CD4-positive, alpha-beta T cell treated with Interleukin-1 beta for 1 hour (primary cell): Measurements from ENCODE around the gene FXYD3.

Experiments used
- DNase-seq, 2 donors: peaks; one replicate each; pipeline ENCODE4 v3.0.0-alpha.2; 2020 to 2022

The FXYD3 gene

DNA sequence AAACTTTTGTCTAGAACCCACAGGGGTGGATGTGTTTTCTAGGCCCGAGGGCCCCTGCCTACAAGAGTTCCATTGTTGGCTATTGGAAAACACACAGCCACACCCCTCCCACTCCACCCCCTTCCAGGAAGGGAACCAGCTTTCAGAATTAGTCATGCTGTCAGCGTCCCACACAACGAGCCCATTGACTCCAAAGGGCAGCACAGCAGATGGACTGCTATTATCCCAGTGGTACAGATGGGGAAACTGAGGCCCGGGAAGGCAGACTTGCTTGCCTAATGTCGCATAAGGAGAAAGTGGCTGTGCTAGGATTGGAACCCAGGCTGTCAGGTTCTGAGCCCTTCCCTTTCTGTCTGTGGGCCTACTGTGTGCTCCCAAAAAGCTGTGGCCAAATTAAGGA is 8.1 kb upstream of the FXYD3 start:
- no peak for DNase-seq

DNA sequence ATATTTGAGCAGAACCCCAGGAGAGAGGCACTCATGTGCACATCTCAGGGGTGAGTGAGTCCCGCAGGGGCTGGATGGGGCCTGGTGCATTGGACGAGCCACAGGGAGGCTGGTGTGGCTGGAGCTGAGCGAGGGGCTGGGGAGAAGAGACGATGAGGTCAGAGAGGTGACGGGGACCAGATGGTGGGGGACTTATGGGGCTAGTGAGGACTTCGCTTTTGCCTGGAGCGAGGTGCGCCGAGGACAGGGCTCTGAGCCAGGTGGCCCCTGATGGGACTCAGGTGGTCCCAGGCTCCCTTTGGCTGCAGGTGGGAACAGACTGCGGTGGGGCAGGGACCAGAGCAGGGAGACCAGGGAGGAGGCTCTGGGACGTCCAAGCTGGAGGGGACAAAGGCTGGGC is 6.9 kb upstream of the FXYD3 start:
- no peak for DNase-seq

DNA sequence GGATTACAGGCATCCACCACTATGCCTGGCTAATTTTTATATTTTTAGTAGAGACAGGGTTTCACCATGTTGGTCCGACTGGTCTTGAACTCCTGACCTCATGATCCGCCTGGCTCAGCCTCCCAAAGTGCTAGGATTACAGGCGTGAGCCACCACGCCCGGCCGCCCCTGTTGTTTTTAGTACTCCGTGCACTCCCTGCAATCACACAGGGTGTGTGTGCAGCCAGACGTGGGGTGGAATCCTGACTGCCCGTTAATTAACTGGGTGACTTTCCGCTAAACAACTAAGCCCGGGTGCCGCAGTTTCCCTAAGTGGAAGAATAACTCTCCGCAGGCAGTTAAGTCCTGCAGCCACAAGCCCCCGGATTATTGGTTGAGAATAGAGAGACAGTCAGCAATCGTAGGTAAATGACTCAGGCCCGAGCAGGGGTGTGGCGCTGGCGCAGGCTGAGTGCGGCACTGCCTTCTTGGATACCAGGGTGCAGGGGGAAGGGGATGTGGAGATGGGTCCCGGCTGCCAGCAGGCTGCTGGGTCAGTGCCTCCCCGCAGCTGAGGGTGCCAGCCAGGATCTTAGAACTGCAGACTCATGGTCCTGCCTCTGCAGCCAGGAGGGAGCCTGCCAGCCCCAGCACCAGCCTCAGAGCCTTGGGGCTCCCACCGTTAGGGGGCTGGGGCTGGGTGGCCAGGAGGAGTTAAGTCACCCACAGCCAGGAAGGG is 6.1 kb upstream of the FXYD3 start:
- no peak for DNase-seq

DNA sequence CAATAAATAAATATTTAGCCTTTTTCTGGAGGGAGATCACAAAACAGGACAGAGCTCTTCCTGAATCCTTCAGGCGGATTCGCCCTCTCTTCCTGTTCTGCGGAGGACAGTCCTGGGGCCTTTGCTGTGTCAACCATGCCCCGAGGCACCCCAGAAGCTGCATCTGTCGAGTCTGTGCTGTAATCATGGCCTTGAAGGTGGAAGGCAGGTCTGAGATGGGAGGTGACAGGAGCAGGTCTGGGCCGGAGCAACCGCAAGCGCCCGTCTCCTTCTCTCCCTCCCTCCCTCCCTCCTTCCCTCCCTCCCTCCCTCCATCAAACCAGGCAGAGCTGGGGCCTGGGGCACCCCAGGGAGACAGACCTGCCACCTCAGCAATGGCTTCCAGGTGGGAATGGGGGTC is 4.6 kb upstream of the FXYD3 start:
- no peak for DNase-seq

DNA sequence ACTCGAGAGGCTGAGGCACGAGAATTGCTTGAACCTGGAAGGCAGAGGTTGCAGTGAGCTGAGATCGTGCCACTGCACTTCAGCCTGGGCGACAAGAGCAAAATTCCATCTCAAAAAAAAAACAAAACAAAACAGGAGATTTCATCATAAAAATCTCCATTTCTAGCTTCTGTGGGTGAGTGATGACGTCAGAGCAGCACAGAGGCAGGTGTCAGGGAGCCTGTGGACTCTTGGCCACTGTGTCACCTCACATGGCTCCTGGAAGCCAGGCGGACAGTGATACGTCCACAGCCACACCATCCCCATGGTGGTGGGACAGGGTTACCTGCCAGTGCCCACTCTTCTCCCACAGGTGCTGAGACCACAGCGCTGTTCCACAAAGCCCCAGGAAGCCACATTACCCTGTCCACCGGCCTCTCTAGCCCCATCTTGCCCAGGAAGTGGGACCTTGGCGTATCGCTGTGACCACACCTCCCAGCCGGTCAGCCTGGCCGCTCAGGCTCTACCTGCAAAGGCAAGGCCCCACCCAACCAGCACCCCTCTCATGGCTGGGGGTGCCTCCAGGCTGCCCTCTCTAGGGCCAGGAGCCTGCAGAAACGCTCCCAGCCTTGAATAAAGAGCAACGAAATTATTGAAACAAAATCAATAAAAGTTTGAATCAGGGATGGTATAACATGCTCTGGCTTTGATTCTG is 2.5 kb upstream of the FXYD3 start:
- DNase-seq, result no peak

DNA sequence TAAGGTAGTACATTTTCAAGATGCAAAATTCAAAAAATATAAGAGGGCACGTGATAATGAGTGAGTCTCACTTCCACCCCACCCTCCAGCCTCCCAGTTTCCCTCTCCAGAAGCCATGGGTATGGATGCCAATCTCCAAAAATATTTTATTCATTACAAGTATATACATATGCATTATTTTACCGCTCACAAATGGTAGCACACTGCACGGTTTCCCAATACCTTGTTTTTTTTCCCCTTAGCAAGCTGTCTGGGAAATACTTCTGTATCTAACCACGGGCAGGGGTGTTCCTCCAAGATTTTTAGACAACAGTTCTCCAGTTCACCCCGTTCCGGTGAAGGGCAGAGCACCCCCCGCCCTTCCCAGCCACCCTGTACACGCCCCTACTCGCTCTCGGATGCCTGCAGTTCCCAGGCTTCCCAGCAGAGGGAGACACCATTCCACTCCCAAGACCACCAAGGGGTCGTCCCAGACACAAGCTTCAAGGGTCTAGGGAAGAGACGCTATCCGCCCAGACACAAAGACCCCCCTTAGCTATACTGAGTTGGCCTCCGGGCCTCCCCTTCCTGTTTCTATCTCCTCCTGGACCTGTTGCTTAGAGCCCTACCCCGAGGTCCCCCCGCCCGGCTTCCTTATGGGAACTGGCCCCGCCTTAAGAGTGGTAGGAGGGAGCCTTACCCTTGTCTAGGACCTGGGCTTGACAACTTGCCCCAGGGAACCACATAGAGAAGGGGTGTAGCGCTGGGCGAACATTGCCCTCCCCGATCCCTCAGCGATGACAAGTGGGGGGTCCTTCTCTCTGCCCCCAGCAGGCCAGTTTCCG is 1.1 kb upstream of the FXYD3 start:
- peak; percentile 67 to 72 for DNase-seq

DNA sequence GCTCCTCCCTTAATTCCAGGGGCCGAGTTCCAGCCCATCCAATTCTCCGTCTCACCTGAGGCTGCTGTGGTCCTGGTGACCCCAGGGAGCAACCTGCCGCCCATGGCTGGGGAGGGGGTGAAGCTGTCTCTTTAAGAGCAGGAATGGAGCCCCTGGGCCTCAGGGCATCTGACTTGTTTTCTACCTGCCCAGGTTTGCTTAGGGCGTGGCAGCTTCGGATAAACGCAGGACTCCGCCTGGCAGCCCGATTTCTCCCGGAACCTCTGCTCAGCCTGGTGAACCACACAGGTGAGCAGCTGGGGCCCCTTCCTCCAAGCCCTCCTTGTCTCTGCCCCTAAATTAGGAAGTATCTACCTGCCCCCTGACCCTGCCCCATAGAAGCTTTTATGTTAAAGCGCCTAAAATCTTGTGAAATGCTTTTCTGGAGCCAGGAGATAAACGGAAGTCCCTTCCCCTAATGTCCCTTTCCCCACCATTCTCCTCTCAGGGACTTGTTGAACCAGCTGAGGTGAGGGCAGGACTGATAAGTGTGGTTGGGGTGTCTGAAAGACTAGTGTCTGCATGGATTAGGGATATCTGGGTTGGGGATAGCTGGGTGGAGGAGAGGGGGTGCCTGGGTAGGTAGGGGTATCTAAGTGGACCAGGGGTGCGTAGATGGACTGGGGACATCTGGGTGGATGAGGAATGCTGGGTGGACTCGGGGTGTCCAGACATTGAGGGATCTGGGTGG is 614 bp downstream of the FXYD3 start:
- DNase-seq, result no peak

DNA sequence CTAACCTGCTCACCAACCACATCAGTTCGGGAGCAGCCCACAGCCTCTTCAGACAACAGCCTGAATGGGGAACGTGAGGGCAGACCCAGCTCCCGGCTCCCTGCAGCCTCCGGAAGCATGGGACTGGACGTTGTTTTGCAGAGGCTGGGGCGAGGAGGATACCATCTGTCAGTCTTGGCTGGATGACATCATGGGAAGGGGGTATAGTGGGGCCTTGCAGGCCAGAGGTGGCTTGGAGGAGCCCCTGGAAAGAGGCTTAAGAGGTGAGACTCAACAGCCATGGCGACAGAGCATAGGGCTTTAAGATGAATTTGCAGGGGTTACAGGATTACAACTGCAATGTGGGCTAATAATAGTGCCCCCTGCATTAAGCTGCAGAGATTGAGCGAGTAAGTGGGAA is 1.5 kb downstream of the FXYD3 start:
- no peak for DNase-seq

DNA sequence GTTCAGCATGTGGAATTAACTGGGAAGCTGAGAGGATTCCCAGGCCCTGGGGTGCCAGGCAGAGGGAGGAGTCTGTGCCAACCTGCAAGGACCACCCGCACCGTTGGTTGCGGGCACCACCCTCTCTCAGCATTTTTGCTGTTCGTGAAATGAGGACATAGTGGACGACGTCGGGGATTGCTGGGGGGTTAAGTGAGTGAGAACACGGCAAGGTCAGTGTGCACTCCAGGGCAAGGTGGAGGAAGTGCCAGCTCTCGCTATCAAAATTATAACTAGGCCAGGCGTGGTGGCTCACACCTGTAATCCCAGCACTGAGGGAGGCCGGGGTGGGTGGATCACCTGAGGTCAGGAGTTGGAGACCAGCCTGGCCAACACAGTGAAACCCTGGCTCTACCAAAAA is 2.2 kb downstream of the FXYD3 start:
- no peak for DNase-seq

DNA sequence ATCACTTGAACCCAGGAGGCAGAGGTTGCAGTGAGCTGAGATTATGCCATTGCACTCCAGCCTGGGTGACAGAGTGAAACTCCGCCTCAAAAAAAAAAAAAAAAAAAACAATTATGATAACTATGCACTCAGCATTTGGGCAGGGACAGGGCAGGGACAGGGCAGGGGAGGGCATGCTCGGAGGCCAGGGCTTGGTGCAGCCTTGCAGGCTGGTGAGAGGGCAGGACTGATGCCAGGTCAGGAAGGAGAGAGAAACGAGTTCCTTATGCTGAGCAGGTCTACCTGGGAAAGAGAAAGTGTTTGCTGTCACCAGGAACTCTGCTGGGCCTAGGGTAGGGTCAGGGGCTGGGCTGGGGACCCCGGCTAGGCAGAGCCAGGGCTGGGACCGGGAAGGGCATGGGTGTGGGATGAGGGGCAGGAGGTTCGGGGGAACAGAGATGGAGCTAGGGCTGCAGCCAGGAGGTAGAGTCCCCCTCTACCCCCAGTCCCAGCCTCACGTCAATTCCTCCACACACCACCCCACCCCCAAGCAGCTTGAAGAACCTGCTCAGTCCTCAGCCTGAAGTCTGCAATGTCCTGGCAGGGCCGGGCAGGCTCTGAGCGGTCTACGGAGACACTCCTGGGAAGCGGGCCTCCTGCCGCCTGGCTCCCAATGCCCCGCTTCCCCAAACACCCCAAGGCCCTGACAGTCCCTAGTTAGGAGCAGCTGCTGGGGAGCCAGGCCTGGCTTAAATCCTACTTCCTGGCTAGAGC is 2.8 kb downstream of the FXYD3 start:
- no peak for DNase-seq

DNA sequence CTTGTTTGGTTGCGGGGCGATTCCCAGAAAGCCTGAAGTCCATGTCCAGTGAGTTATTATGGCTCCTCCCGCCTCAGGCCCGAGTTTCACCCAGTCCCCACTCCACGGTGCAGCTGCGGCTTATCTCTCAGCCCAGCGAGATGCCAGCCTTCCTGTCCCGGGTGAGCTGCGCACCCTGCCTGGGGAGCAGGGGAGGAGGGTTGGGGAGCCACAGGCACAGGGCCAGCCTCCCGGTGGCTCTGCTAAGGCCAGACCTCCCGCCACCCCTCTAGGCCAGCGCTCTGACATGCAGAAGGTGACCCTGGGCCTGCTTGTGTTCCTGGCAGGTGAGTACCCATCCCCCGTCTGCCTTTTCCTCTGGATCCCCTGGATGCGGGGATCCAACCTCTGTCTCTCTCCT is 3.5 kb downstream of the FXYD3 start:
- DNase-seq, result no peak

DNA sequence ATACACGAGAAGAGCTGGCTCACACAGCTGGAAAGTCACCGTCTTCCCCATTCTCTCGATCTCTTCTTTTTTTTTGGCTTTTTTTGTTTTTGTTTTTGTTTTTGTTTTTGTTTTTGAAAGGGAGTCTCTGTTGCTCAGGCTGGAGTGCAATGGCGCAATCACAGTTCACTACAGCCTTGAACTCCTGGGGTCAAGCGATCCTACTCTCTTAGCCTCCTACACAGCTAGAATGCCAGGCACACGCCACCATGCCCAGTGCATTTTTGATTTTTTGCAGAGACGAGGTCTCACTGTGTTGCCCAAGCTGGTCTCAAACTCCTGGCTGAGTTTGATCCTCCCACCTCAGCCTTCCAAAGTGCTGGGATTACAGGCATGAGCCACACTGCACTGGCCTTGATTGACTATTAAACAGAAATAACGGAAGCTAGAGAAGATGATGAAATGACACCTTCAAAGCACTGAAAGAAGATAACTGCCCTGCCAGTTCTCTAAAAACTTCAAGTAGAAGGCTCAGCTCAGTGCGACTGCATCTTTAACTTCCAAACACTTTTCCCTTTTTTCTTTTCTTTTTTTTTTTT is 4.0 kb downstream of the FXYD3 start:
- no peak for DNase-seq

DNA sequence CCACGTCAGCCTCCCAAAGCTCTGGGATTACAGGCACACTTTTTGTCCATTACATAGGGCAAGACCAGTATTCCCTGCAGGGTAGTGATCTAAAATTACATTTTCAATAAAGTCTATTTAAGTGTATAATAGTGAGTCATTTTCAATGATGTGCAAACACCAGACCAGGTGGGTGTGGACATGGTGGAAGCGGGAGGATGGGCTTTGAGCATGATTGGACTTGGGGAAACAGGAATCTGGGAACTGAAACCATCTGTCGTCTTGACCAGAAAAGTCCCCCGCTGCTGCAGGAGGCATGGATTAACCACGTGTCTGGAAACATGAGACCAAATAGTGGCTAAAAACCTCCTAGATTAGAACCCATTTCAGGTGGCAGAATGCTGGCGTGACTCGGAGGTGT is 4.9 kb downstream of the FXYD3 start:
- DNase-seq, result peak in 1 of 2 donors; percentile 32

DNA sequence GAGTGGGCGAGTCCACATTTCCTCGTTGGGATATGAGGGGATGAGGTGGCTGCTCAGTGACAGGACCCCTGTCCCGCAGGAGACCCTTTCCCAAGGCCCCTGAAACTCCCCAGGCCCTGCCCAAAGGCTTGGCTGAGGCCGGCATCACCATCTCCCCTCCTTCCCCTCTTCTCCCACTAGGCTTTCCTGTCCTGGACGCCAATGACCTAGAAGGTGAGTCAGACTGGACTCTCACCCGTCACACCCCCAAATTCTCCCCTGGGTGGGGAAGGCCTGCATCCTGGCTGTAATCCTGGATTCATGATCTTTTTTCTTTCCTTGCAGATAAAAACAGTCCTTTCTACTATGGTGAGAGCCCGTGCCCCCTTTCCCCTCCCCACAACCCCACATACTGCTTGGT is 5.3 kb downstream of the FXYD3 start:
- DNase-seq, result no peak

DNA sequence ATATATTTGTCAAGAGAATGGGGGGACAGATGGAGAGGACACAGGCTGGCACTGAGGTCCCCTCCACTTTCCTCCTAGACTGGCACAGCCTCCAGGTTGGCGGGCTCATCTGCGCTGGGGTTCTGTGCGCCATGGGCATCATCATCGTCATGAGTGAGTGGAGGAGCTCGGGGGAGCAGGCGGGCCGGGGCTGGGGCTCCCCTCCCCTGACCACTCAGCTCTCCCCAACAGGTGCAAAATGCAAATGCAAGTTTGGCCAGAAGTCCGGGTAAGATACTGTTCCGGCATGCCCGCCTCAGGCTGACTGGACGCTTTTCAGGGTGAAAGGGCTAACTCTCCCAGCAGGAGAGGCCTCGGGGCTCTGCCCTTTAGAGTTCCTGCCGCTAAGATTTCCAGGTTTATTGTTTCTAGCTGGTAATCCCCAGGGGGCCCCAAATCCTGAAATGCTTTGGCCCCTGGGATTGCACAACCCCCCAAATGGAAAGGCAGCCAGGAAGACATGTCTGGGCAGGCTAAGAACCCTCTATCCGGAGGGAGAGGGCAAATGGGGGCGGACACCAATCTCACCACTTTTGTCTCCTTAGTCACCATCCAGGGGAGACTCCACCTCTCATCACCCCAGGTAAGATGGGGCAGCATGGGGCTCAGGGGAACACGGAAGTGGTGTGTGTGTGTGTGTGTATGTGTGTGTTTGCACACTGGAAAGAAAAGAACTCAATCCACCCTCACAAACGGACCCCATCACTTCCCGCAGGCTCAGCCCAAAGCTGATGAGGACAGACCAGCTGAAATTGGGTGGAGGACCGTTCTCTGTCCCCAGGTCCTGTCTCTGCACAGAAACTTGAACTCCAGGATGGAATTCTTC is 7.3 kb downstream of the FXYD3 start:
- DNase-seq, result no peak

DNA sequence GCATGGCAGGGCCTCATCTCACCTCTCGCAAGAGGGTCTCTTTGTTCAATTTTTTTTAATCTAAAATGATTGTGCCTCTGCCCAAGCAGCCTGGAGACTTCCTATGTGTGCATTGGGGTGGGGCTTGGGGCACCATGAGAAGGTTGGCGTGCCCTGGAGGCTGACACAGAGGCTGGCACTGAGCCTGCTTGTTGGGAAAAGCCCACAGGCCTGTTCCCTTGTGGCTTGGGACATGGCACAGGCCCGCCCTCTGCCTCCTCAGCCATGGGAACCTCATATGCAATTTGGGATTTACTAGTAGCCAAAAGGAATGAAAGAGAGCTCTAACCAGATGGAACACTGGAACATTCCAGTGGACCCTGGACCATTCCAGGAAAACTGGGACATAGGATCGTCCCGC is 8.0 kb downstream of the FXYD3 start:
- DNase-seq, result no peak

DNA sequence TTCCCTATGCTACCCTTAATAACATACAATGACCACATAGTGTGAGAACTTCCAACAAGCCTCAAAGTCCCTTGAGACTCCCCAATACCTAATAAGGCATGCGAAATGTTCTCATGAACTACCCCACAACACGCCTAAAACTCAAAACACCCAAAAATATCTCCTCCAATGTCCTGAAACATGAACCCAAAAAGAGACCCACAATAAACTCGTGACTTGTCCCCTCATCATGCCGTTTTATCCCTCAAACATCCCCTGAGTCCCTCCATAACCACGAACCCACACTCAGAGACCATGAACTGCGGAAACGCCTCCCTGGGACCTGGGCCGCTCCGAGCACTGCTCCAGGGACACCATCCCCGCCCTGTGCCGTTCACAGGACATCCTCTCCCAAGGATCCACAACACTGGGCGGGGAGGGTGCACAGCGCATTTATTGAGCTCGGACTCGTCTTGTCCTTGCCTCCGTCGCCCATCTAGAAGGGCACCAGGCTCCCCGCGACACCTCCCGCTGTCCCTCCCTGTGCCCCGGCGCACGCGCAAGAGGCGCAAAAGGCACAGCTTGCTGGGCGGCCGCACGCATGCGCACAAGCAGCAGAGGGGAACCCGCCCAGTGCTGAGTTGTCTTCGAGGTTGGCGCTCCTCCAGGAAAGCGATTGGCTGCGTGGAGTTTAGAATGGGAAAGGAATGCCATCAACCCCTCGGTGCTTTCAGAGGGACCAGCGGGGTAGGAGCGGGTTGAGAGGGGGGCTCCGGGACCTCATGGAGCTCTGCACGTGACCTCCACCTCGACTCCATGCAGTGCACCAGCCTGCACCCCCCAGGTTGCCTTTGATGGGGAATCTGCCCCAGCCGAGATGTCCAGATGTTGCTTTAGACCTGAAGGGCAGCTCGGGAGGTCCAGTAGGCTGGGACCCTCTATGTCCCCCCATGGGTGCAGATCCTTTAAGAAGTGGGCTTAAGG is 8.8 kb downstream of the FXYD3 start:
- peak; percentile 89 to 92 for DNase-seq

DNA sequence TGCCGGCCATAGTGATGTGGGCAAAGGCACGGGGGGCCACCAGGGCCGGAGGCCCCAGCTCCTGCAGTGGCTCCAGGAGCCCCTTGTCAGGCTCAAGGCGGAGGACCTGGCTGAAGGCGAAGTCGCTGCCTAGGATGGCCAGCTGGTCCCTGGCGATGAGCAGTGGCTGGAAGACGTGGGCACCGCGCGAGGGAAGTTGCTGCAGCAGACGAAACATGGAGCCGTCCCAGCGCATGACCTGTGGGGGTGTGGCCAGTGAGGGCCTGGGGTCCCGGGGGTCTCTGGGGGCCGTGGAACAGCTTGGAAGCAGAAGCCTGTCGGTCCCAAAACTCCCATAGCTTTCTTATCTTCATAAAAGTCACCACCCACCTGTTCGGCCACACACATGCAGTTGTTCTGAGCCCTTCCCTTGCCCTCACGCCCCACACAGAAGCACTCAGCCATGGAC is 9.7 kb downstream of the FXYD3 start:
- no peak for DNase-seq

DNA sequence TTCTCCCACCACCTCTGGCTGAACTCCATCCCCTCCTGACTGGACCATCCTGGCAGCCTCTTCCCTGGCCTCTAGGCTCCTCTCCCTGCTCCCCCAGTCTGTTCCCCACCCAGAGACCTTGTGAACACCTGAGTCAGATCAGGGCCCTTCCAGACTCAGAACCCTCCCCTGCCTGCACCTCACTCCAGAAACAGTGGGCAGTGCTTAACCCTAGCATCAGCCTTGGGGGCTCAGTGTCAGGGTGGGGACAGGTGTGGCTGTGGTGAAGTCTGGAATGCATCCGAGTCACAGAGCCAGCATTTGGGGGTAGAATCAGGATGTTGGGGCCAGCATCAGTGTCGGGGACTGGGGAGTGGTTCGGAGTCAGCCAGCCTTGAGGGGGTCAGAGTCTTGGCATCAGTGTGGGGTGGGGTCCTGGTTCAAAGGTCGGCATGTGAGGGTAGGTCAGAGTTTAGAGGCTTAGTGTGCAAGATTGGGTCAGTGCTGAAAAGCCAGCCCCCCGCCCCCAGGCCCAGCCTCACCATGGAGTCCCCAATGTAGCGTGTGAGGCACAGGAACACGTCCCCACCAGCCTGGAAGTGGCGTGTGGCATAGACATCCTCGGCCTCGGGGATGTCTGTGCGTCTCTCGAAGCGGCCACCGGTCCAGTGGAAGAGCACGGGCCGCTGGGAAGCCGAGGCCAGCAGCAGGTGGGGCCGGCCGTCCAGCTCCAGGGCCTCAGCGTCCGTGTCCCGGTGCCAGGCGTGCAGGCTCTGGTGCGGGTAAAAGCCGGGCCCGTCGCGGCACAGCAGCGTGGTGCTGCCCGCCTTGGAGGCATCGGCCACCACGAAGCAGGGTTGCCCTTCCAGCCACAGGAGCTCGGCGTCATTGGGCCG is 10.4 kb downstream of the FXYD3 start:
- no peak for DNase-seq
